Glutamatergic neuron (in vitro differentiated cells): ENCODE results near the gene GNAS-AS1. TPM values are rescaled to one million over a fixed set of nuclear protein-coding genes. Genes with fewer than 3 reads are reported as not detected.
"Not testable (repeated sequence)": the region's sequence is repeated elsewhere in the genome, so short reads cannot be mapped to it uniquely, and the experiment has no call there.

Experiments used
- DNase-seq: peaks from one replicate; pipeline ENCODE4 v3.0.0; 2022
- H3K27ac Mint-ChIP-seq: one replicate; pipeline ENCODE4 v1.8.0; 2020; ENCODE audit warnings: mild to moderate bottlenecking, mixed read lengths, inconsistent platforms; ENCODE audit not compliant: unreplicated experiment
- H3K27me3 Mint-ChIP-seq: one replicate; pipeline ENCODE4 v1.8.0; 2020; ENCODE audit warnings: mild to moderate bottlenecking, moderate library complexity, mixed read lengths, inconsistent platforms; ENCODE audit not compliant: unreplicated experiment
- H3K36me3 Mint-ChIP-seq: one replicate; pipeline ENCODE4 v1.8.0; 2020; ENCODE audit warnings: mild to moderate bottlenecking, mixed read lengths, inconsistent platforms; ENCODE audit not compliant: unreplicated experiment
- H3K4me1 Mint-ChIP-seq: one replicate; pipeline ENCODE4 v1.8.0; 2020; ENCODE audit warnings: mild to moderate bottlenecking, low read depth, mixed read lengths, inconsistent platforms; ENCODE audit not compliant: unreplicated experiment
- H3K4me3 Mint-ChIP-seq: one replicate; pipeline ENCODE4 v1.8.0; 2020; ENCODE audit warnings: mild to moderate bottlenecking, mixed read lengths, inconsistent platforms; ENCODE audit not compliant: unreplicated experiment
- H3K9me3 Mint-ChIP-seq: one replicate; pipeline ENCODE4 v1.8.0; 2020; ENCODE audit warnings: mild to moderate bottlenecking, moderate library complexity, mixed read lengths, inconsistent platforms; ENCODE audit not compliant: unreplicated experiment
- CTCF ChIP-seq: fragments of 200-600 bp; sonication (generic); IDR thresholded peaks from one replicate; pipeline ENCODE4 v1.5.0; 2021; ENCODE audit not compliant: partially characterized antibody, unreplicated experiment
- total RNA-seq: library from RNA; stranded (reverse); fragmentation: NEBNext Ultra II Directional; extraction: Animal tissue kit (Norgen Biotek cat#: 25700); gene quantifications from one replicate; pipeline ENCODE4 v1.2.1, GENCODE V29; 2021; ENCODE audit not compliant: unreplicated experiment

GNAS-AS1 gene
- total RNA-seq, 1 donor from 2014 or later = 11.7 TPM

DNA sequence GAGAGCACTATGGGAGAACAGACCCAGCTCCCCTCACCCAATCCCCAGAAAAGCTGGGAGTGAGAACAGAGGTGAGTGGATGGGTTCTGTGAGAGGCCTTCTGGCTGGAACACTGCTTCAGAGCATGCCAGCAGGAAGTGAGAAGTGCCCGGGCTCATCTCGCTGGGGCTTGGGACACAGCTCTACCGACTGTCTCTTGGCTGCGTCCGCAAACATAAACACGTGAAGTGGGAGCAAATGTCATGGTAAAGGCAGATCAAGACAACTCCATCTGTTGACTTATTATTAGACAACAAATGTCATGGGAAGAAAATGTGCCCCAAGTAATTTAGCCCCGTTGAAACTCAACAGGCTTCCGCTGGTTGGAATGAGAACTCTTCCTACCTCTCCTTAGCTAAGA is 25.9 kb downstream of the GNAS-AS1 start:
- Mint-ChIP-seq H3K36me3 (peaks cover 12% of the 10 kb centered on the region), H3K4me1 (no peaks in the 10 kb centered on the region), H3K4me3 (no peak overlapping the region), H3K9me3 (peaks cover 7% of the 10 kb centered on the region), H3K27me3 (peaks cover 6% of the 10 kb centered on the region), H3K27ac (no peak overlapping the region)
- no peak for TF ChIP-seq CTCF
- no peak for DNase-seq

- Mint-ChIP-seq H3K9me3 (peaks cover 7% of the 10 kb centered on the region), H3K36me3 (peaks cover 22% of the 10 kb centered on the region), H3K27me3 (peaks cover 8% of the 10 kb centered on the region), H3K27ac (no peak overlapping the region), H3K4me3 (no peak overlapping the region), H3K4me1 (peaks cover 2% of the 10 kb centered on the region)
- no peak for DNase-seq
- no peak for TF ChIP-seq CTCF
Observed at GRCh38 chr20:58822748-58823730, 27.7 kb downstream of the GNAS-AS1 start.

GRCh38 chr20:58822149-58822548 is 28.6 kb downstream of the GNAS-AS1 start:
- H3K27ac Mint-ChIP-seq = no peak overlapping the region
- H3K4me3 Mint-ChIP-seq = no peak overlapping the region
- H3K4me1 Mint-ChIP-seq = peaks cover 2% of the 10 kb centered on the region
- peaks cover 22% of the 10 kb centered on the region for H3K36me3 Mint-ChIP-seq
- no peak for DNase-seq
- TF ChIP-seq CTCF = no peak
- peaks cover 8% of the 10 kb centered on the region for H3K27me3 Mint-ChIP-seq
- H3K9me3 Mint-ChIP-seq = peaks cover 8% of the 10 kb centered on the region

DNA sequence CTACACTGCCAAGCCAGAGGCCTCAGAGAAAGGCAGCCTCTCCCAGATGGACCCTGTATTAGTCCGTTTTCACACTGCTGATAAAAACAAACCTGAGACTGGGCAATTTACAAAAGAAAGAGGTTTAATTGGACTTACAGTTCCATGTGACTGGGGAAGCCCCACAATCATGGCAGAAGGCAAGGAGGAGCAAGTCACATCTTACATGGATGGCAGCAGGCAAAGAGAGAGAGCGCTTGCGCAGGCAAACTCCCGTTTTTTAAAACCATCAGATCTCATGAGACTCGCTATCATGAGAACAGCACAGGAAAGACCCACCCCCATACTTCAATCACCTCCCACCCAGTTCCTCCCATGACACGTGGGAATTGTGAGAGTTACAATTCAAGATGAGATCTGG is 30.2 kb downstream of the GNAS-AS1 start:
- not testable (repeated sequence) for H3K27me3 Mint-ChIP-seq, DNase-seq, H3K4me1 Mint-ChIP-seq, H3K4me3 Mint-ChIP-seq, H3K27ac Mint-ChIP-seq
- H3K9me3 Mint-ChIP-seq = peaks cover 11% of the 10 kb centered on the region
- H3K36me3 Mint-ChIP-seq = peaks cover 22% of the 10 kb centered on the region

DNA sequence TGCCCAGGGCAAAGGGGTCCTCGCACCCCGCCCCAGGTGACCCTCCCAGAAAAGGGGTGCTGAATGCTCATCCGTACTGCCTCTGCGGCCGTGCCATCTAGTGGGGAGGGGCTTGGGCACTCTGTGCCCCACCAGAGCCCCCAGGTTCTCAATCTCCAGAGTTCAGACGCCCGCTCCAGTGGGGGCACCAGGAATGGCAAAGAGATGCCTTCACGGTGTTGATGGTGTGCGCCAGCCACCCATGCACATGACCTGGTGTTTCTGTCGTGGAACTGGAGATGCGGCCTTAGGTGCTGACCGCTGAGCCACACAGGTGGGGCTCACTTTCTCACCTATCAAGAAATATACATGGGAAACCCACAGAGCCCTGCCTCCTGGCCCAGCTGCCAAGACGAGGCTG is 30.8 kb downstream of the GNAS-AS1 start:
- no peak for TF ChIP-seq CTCF
- peaks cover 11% of the 10 kb centered on the region for H3K9me3 Mint-ChIP-seq
- peaks cover 22% of the 10 kb centered on the region for H3K36me3 Mint-ChIP-seq
- no peak overlapping the region for H3K27ac Mint-ChIP-seq
- no peak for DNase-seq
- H3K4me3 Mint-ChIP-seq = no peak overlapping the region
- H3K4me1 Mint-ChIP-seq = peaks cover 5% of the 10 kb centered on the region
- peaks cover 10% of the 10 kb centered on the region for H3K27me3 Mint-ChIP-seq
